ENCODE measurements around the gene M1AP.
"Not testable (repeated sequence)": the region's sequence is repeated elsewhere in the genome, so short reads cannot be mapped to it uniquely, and the experiment has no call there.

Gene M1AP

DNA sequence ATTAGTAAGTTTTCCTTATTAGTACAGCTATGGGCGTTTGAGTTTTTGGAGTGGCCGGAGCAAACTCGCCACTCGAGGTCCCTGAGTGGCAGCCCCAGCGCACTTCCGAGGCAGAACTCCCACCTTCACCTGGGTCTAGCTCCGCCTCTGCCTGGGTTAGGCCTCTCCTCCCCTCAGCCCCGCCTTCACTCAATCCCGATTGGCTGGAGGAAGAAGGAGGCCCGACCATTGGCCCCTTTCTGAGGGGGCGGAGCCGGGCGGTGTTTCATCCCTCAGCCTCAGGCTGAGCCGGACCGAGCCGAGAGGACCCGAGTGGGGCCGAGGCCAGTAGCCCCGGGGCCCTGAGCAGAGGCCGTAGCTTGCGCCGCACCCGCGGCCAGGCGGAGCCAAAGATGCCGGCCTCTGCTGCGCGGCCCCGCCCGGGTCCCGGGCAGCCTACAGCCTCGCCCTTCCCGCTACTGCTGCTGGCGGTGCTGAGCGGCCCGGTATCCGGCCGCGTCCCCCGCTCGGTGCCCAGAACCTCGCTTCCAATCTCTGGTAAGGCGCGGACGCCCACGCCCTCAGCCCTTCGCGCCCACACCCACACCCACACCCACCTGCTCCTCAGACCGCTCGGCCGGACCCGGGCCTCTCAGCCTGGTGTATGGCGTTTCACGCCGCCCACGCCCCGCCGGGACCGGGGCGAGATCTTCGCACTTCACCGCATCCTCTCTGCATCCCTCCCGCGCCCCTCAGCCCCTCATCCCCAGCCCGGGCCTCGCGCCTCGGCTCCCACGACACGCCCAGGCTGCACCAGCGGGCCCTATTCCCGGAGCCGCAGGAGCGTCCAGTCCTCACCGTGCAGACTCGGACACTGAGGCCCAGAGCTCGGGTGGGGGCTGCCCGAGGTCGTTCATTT is 6.1 kb upstream of the M1AP start, which contains the start of gene SEMA4F:
Gene SEMA4F, plus strand, starts transcription at position 263 of the 898 bp plus-strand sequence. Its CDS starts 130 bp downstream, at position 393.
- intact Hi-C loops (cut with DNase I), result loop anchor here (10.0 kb wide), 1 partner anchor 119 kb away; no protein-coding TSS in a partner anchor

DNA sequence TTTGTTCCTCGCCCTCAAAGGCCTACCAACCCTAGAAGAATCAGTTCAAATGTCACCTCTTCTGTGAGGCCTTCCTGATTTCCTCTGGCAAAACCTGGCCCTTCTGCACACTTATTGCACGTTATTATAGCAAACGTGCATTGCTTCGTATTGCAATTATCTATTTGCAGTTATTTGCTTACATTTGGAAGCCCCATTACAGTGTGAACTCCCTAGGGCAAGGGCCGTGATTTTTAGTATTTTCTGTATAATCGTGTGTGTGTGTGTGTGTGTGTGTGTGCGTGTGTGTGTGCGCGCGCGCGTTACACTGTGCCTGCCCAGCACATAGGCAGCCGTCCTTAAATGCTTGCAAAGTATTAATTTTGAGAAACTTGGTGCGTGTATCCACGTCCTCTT is 5.5 kb upstream of the M1AP start:
- intact Hi-C loops (cut with DNase I), result loop anchor here (10.0 kb wide), 1 partner anchor 119 kb away; no protein-coding TSS in a partner anchor

More for the DNA sequence above, 6.1 kb upstream of the M1AP start, which contains the start of gene SEMA4F:
- DNase-seq, result peak; percentile 94 to 99 (median 96)

DNA sequence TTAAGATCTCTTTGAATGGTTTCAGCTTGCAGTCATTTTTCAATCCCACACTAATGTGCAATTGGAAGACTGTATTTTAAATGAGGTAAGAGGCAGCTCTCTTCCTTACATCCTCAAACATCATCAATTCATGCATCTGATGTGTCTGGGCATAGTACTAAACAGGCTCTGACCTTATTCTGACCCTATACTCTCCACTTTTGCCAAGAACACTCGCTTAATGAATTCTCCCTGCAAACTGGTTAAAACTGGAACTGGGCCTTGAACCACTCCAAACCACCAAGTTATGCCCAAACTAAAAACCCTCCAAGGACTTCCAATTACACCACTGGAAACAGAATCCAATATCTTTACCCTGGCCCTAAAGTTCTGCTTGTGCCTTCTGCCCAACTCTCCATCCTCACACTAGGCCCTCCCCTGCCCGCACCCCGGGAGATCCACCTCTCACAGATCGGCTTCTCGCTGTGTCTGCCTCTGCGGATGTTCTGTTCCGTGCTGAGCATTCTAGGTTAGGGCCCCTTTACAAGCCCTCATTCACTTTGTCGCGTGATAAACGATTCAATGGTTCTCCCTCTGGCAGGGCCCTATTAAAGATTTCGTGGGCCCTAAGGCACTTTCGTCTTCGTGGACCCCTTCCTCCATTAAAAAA is 1.2 kb downstream of the M1AP start:
- DNase-seq, result no peak
- intact Hi-C loops (cut with DNase I), result no loop called here

More for the DNA sequence above, 5.5 kb upstream of the M1AP start:
- no peak for DNase-seq

DNA sequence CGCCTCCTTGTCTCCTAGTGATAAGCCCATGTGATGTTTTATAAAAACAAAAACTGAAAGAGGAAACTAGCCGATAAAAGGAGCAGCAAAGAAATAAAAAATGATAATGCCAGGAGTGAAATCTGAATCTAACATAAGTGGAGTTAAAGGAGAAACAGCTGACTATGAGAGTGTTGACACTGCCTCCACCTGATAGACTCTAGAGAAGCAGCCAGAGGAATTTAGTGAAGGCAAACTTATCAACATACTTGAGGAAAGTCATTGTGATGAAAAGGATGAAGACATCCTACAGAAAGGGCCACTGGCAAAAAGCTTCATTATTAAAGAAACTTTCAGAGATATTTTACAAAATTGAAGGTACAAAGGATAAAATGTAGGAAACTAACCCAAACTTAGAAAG is 1.9 kb downstream of the M1AP start:
- DNase-seq, result no peak
- intact Hi-C loops (cut with DNase I), result no loop called here

DNA sequence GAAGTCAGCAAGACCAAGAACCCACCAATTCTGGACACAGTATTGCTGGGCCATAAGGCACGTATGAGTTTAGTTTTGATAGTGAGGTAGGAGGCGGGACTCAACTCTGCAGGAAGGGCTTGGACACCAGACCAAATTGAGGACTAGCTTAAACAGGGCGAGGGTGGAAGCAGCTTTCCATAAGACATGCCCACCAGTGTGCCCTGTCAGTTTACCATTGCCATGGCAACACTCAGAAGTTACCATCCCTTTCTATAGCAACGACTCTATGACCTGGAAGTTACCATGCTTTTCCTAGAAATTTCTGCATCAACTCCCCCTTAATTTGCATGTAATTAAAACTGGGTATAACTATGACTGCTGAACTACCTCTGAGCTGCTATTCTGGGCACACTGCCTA is 2.8 kb downstream of the M1AP start:
- no peak for DNase-seq
- intact Hi-C loops (cut with DNase I), result no loop called here

DNA sequence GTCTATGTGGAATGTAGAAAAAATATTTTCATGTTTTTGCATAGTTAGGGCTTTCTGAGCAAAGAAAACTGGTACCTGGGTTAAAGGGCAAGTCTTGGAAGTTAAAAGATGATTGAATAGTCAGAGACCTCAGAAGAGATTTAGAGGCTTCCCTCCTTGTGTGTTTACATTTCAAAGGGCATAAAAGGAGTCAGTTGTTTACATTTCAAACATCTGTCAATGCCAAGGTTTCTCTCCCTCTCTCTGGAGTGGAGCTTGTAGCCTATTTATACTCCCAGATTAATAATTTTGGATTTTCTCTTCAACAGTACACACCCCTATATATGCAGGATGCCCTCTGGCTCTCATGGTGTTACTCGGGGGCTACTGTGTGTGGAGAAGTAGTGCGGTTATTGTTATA is 8.6 kb downstream of the M1AP start:
- DNase-seq, result no peak
- intact Hi-C loops (cut with DNase I), result no loop called here

DNA sequence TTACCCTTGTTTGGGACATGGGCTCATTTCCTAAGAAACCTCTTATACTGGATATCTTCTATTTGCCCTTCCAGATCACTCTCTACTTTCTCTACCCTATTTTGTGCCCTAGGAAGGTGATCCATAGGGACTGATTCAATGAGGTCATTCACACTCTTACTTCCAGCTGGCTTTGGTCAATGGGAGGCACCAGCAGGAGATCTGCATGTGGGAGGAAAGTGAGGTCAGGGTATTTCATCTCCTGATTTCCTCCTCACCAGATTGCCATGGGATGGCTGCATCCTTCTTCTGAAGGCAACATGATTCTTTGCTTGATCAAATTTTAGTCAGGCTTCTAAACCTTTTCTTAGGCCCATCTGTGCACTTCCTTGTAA is 15.2 kb downstream of the M1AP start:
- intact Hi-C loops (cut with DNase I), result no loop called here

DNA sequence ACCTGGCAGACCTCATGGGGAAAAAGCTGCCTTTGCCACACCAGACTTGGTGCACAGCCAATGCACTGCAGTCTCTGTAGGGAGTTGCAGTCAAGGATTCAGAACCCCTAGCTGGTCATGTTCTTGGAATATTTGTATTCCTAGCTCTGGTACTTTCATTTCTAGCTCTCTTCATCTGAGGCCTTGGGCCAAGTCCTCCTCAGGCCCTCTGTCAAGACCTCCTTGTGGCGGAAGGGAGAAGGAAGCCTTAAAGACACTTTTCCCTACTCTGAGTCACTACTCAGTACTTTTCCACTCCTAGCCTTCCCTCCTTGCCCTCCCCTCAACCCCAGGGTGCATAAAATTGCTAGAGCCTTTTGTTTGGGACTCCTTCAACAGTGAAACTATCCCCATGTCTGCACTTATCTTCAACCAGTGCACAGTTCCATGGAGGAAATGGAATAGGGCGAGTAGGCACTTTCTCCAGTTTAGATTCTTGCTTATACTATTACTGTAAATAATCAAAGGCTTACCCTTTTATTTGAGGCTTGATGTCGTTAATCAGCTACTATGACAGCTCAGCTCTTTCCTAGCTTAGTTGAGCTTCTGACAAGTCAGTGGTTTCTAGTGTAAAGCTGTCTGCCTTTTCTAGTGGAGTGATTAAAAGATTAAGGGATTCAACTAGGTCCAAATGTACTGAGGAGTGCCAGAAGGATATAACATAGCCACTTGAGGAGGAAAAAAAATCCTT is 15.8 kb downstream of the M1AP start:
- intact Hi-C loops (cut with DNase I), result no loop called here
- no peak for DNase-seq

More for the DNA sequence above, 15.2 kb downstream of the M1AP start:
- no peak for DNase-seq

DNA sequence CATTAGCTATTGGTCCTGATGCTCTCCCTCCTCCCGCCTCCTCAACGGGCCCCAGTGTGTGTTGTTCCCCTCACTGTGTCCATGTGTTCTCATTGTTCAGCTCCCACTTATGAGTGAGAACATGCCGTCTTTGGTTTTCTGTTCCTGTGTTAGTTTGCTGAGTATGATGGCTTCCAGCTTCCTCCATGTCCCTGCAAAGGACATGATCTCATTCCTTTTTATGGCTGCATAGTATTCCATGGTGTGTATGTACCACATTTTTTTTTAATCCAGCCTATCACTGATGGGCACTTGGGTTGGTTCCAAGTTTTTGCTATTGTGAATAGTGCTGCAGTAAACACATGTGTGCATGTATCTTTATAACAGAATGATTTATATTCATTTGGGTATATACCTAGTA is 17.7 kb downstream of the M1AP start:
- intact Hi-C loops (cut with DNase I); DNase-seq: not testable (repeated sequence)

DNA sequence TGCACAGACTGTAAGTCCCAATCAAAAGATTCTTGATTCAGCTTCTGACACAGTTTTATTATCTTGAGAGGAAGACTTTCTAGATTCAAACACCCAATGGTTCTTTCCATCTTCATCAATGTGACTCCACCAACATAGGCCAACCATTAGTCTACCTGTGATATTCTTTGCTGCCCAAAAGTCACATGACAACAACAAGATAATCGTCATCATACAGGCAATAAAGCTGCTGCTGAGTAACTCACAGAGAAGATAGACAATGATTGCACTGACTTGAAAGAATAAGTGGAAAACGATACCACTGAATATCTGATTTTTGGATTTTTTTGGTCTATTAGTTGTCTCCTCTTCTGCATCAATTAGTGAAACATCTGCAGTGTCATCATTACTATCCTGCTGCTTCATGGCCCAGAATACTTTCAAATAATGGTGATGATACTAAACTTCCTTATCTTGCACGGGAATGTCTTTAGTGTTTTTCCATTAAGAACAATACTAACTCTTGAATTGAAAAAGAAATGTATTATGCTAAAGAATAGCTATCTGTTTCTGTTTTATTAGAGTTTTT is 19.5 kb downstream of the M1AP start:
- intact Hi-C loops (cut with DNase I), result no loop called here
- no peak for DNase-seq

DNA sequence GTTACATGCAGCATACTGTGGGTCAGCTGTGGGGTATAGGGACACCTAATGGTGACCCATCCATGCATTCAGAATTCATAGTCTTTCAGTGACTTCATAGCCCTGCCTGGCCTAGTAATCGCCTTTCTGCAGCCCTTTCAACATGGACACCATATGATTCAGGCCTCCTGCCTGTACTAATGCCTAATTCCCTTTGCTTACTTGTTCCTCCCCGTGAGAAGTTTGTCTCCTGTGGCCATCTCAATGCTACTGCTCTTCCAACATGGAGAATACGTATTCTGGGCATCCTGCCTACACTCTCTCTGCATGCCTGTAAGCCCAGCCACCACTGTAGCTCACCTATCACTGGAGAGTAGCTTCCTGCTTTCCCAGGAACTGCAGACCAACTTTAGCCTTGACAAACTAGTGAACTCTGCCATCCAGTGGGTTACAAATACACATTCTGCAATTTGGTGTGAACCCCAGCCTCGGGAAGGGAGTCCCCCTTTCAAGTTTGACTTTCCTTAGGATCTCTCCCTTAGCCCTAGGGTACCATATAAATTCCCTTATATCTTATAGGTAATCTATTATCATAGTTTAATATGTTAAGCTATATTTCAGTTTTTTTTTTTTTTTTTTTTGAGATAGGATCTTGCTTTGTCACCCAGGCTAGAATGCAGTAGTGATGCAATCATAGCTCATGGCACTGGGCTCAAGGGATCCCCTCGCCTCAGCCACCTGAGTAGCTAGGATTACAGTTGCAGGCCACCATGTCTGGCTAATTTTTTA is 22.3 kb downstream of the M1AP start:
- intact Hi-C loops (cut with DNase I), result no loop called here
- no peak for DNase-seq

DNA sequence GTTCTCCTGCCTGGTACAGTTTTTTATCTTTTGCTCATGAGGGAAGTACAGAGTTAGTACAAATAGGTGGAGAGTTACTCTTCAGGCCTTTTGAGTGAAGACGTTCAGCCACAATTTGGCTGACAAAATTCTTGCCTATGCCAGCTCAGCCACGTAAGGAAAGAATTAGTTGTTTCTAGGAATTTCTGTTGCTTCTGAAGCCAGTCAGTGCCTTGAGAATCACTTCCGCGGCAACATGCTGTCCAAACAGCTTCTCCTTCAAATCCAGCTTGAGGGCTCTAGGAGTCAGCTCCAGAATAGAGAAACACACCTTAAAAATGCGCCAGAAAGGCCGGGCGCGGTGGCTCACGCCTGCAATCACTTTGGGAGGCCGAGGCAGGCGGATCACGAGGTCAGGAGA is 27.5 kb downstream of the M1AP start:
- intact Hi-C loops (cut with DNase I), result no loop called here
- DNase-seq, result no peak

DNA sequence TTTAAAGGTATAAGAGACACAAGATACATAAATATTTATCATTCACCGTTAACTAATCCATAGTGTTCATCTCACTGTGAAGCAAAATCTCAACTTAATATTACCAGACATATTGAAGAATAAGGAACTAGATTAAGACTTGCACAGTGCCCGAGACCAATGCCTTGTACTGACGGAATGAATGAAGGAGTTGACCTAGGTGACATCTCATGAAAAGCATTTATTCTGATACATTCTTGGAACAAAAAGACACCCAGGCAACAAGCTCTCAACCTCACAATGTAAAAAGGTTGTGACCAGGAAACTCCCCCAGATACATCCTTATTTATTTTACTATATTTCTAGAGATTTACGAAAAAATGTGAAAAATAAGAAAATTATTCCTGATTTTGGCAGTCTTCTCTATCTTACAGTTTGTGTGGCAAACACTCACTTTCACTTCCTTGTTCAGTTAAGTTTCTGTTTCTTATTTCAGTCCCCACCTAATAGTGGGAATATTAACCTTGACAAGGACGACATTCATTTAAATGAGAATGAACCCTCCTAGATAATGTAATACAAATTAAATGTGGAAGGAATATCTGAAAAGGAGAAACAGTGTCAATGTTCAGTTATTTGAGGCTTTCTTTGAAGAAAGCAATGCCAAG is 28.4 kb downstream of the M1AP start:
- no peak for DNase-seq
- intact Hi-C loops (cut with DNase I), result no loop called here

DNA sequence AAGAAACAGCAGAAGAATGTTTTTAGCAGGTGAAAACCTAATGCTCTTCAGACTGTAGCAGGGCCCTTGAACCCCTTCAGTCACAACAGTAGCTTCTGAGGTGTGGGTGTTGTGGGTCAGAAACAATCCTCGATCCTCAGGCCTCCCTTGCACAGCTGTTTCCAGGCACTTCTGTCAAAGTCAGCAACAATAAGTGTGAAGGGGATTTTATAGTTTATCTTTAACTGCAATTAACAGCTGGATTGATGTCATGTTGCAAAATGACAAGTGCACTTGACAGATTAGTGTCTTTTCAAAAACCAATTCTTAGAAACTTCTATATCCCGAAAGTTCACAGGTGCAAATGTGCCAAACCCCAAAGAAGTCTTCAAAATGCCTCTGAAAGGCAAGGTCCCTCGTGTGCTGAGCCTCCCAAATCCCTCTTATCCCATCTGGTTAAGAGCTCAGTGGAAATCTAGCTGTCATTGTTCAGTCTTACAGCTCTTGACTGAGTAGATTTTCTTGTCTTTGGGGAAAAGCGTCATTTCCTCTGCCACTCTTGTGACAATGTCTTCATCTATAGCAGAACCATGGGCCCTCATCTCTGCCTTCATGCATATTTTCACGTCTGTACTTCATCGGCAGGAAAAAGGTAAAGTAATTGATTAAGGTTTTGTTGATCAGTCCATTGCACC is 29.6 kb downstream of the M1AP start:
- no peak for DNase-seq
- intact Hi-C loops (cut with DNase I), result no loop called here

DNA sequence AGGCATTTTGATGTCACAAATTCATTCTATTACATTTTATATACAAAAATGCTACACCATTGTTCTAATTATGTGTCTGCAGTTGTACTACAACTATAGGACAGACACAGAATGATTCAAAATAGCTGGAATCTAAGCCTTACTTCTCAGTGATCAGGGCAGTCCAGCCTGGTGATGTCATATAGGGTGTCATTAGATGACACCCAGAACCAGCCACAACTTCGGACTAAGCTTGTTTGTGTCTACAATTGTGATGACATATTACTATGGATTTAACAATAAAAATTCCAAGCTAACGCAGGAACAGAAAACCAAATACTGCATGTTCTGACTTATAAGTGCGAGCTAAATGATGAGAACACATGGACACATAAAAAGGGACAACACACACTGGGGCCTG is 31.0 kb downstream of the M1AP start:
- DNase-seq, result no peak
- intact Hi-C loops (cut with DNase I), result no loop called here

DNA sequence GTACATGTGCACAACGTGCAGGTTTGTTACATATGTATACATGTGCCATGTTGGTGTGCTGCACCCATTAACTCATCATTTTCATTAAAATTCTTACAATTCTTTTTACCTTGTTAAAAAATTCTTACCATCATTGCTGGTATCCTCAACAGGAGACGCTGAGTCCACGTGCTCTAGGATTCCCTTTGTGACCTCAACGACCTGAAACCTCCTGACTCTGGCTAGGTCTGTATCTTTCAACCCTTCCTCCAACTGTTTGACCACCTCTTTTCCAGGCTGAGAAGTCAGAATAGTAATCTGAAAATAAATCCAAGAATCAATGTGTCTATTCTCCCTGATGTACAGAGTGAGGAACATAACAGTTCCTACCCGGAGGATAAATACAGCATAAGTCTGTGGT is 41.2 kb downstream of the M1AP start:
- intact Hi-C loops (cut with DNase I), result no loop called here
- no peak for DNase-seq

DNA sequence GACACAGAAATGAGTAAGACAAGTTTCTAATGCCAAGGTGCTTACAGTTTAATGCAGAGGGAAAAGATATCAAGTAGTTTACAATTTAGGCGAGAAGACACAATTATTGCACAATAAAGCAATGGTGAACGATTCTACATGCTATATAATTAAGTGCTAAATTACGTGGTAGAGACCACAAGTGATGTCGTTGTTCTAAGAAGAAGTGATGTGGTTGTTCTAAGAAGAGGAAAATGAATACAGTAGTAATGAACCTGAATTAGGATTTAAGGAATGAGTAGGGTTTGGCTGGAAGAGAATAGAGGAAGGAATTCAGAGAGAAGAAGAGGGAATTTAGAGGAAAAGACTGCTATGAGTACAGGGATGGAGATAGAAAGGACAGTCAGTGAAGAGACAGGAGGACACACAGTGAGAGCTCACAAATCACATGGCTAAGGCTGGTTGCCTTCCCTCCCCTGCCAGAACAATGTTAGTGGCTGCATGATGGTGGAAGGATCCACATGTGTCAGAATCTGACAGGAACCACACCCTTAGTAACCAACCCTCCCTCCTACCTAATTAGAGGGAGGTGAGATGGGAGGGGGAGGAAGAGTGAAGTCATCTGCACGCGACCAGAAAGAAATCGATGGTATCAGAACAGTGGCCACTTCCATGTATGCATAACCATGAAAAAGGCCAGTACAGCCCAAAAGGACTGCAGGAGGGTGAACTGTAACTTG is 44.7 kb downstream of the M1AP start:
- intact Hi-C loops (cut with DNase I), result no loop called here

DNA sequence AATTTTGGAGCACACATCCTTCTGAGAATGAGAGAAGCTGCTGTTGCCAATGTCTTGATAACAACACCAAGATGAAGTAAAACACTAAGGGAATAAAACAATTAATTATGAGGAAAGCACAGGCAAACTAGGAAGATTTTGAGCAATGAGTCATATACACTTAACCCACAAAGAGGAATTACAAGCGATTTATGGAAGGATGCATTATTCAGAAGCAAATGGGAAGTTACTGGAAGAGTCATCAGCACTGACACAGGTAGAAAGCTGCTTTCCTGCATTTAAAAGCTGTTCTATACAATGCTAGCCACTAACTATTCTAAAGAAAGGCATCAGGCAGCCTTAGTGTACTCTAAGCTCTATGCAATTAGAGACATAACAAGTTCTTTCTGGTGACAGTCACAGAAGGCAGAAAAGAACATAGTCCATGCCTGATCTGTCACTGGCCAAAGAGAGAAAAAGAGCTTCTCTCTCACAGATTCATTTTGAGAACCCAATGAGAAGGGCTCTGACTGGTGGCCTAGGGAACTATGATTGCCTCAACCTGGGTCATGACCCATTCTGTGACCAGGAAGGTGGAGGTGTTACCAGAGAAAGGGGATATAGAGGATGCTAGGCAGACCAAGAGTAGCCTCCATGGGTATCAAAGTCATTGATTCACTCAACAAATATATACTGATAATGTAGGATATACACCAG is 45.4 kb downstream of the M1AP start:
- DNase-seq, result no peak
- intact Hi-C loops (cut with DNase I), result no loop called here

More for the DNA sequence above, 44.7 kb downstream of the M1AP start:
- no peak for DNase-seq
